GM19468 (cell line): ENCODE measurements around the gene ARSB.
"Not testable (repeated sequence)": the region's sequence is repeated elsewhere in the genome, so short reads cannot be mapped to it uniquely, and the experiment has no call there.

Source experiments
- ATAC-seq: cut with Tn5 transposase; IDR thresholded peaks from one replicate; pipeline ENCODE4 v1.9.1; 2021; ENCODE audit warnings: mild to moderate bottlenecking, moderate library complexity, moderate number of reproducible peaks; ENCODE audit not compliant: unreplicated experiment; ENCODE audit errors: extremely low read depth

Gene ARSB

GRCh38 chr5:78855026-78855425 is 130.1 kb downstream of the ARSB start:
- ATAC-seq = no peak

DNA sequence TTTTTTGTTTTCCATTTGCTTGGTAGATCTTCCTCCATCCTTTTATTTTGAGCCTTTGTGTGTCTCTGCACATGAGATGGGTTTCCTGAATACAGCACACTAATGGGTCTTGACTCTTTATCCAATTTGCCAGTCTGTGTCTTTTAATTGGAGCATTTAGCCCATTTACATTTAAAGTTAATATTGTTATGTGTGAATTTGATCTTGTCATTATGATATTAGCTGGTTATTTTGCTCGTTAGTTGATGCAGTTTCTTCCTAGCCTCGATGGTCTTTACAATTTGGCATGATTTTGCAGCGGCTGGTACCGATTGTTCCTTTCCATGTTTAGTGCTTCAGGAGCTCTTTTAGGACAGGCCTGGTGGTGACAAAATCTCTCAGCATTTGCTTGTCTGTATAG is 133.2 kb downstream of the ARSB start:
- ATAC-seq = not testable (repeated sequence)

DNA sequence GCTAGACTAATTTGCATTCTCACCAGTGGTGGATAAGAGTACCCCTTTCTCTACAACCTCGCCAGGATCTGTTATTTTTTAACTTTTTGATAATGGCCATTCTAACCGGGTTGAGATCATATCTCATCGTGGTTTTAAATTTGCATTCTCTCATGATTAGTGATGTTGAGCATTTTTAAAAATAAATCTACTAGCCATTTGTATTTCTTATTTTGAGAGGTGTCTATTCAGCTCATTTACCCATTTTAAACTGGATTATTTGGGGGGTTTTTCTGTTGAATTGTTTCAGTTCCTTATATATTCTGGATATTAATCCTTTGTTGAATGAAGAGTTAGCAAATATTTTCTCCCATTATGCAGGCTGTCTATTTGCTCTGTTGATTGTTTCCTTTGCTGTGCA is 139.6 kb downstream of the ARSB start:
- no peak for ATAC-seq

- ATAC-seq = no peak
Observed at GRCh38 chr5:78843436-78843835, 141.7 kb downstream of the ARSB start.

GRCh38 chr5:78841767-78842166 is 143.3 kb downstream of the ARSB start:
- no peak for ATAC-seq

- ATAC-seq = no peak
Observed at GRCh38 chr5:78838753-78839152, 146.4 kb downstream of the ARSB start.

- ATAC-seq = no peak
Observed at GRCh38 chr5:78837836-78838235, 147.3 kb downstream of the ARSB start.

GRCh38 chr5:78835176-78835575 is 149.9 kb downstream of the ARSB start:
- no peak for ATAC-seq

DNA sequence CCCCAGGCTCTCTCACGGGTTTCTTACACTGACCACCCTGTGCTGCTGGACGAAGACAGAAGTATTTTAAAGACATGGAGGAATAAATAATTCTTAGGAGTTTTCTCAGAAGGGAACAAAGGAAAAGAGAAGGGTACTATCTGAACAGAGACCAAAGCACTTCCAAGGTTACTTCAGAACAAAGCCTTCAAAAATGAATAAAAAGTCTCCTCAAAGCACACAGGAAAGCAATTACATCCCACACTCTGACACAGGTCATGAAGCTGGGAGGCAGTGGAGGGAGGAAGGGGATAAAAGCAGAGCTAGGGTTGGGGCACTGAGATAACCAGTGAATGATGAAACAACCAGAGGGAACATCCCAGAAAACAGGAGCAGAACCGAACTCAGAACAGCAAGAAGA is 151.8 kb downstream of the ARSB start:
- ATAC-seq = no peak

GRCh38 chr5:78830528-78831046 is 154.5 kb downstream of the ARSB start:
- no peak for ATAC-seq

GRCh38 chr5:78829811-78830527 is 155.1 kb downstream of the ARSB start:
- ATAC-seq = no peak

DNA sequence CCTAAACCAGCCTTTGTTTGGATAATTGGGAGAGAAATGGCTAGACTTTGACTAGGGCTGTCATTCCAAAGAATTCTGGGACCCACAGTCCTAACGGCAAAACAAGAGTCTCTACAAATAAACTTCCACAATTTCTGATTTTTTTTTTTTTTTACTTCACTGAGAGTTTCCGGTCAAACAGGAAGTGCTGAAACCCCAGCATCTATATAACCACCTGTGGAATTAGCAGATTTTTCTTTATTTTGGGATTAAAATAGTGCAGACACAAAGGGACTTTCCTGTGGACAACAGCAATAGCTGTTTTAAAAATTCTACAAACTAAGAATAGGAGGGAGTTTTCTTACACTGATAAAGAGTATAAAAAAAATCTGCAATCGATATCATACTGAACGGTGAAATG is 157.4 kb downstream of the ARSB start:
- no peak for ATAC-seq

- ATAC-seq = no peak
Observed at GRCh38 chr5:78824831-78825281, 160.3 kb downstream of the ARSB start.

DNA sequence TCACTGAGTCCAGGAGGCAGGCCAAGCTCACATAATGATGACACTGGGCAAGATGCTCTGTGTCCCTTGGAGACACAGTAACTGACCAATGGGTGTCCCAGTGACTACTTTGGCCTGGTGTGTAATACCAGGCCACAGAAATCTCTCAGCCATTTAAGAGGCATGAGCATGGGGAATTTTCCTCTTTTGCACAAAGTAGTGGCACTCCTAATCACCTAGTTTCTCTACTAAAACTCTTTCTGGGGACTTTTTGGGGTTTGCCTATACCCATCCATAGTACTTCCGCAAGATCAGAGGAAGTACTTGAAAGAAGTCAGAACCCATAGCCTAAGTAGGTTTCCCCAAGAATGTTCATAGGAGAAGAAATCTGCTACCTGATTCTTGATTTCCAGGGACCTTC is 161.9 kb downstream of the ARSB start:
- ATAC-seq = no peak

- ATAC-seq = no peak
Observed at GRCh38 chr5:78821536-78822021, 163.5 kb downstream of the ARSB start.

GRCh38 chr5:78819707-78820106 is 165.4 kb downstream of the ARSB start:
- ATAC-seq = no peak

DNA sequence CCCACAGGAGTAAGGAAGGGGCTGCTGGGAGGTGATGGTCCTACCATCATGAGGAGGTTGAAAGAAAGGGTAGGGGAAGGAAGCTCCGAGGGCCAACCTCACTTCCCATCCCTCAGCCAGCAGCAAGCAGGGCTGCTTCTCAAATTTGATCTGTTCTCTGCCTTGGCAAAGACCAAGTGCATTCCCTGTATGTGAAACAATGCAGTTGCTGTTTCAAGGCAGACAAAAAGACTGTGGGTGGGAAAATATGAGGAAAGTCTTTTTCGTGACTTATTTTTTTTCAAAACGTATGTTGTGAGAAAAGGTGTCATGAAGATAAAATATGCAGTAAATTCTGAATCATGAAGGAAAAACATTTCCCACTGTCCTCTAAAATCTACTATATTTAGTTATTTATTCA is 165.9 kb downstream of the ARSB start:
- ATAC-seq = no peak

DNA sequence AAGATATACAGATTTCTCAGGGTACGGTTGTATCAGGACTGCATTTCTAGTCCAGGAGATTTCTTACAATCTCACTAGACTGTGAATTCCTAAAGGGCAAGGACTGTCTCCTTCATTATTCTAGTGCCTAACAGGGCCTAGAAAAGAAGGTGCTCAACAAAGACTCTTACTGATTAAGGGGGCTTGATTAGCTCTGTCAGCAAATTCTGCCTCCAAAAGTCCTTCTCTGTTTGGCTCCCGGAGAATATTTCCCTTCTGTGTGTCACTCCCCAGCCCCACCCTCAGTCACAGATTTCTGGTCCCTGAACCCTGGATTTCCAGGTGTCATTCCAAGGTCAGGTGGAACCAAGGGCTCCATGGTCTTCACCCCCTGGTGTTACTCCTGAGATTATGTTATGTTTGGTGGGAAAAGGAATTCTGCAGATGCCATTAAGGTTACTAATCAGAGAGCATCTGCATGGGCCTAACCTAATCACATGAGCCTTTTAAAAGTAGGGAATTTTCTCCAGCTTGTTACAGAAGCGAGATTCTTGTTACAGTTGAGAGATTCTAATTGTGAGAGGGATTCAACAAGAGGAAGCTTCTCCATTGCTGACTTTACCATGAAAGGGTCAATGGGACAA is 168.9 kb downstream of the ARSB start:
- no peak for ATAC-seq

DNA sequence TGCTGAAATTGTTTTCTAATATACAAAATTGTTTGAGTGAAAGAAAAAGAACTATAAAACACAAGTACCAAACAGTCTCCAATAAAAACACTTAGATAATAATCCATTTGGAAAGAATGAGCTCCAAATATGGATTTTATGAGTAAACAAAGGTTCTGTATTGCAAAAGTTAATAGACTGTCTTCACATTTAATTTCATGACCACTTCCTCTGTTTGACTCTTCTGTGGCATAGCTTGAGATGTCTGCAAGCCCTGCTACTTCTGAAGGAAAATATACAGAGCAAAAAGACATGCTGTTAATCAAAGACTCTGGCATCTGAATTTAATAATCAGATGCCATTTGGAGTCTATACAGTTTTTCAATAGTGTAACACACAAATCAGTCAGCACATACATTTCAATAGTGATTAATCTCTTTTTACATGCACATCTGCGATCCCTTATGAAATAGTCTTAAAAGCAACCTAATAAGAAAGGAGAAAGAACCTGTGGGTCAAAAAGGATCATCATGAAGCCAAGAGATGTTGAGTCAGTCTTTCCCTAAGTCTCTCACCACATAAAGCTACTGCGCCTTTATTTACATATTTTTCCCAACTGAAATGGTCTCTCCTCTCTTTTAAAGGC is 171.1 kb downstream of the ARSB start:
- ATAC-seq = no peak

DNA sequence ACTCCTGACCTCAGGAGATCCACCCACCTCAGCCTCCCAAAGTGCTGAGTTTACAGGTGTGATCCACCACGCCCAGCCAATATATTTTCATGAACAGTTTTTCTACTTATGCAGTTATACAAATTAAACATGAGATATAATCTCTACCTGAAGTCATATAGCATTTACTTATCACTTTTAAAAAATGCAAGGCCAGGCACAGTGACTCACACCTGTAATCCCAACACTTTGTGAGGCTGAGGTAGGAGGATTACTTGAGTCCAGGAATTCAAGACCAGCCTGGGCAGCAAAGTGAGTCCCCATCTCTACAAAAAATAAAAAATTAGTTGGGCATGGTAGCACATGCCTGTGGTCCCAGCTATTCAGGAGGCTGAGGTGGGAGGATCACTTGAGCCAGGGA is 171.8 kb downstream of the ARSB start:
- ATAC-seq = no peak

DNA sequence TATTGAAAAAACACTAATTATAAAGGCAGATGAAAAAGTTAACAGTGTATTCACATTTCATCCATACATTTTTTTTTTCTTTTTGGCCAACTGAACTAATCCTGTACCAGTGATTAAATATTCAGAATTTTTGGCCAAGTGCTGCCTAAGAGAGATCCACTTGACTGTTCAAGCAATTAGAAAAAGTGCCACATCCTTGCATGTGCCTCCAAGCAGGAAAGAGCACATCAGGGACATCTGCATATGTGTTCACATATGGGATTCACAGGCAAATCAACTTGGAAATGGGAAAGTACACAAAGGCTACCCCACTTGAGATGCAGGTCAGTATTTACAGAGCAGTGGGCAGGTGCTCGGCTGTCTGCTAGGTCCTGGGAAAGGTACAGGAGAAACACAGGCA is 173.2 kb downstream of the ARSB start:
- ATAC-seq = no peak
